ENCODE results near the gene BLTP2.
"Not testable (repeated sequence)": the region's sequence is repeated elsewhere in the genome, so short reads cannot be mapped to it uniquely, and the experiment has no call there.

The BLTP2 gene

GRCh38 chr17:28644787-28645575 is at the start of gene BLTP2:
Gene BLTP2, minus strand, starts transcription at chr17:28645158. Its CDS starts 102 bp downstream, at chr17:28645056.
- peak; percentile 89 for DNase-seq (ENCODE audit: low read depth)

- DNase-seq (ENCODE audit: low read depth): no peak
These were observed 48.9 kb upstream of the BLTP2 start for GRCh38 chr17:28693869-28694268.

- no peak for DNase-seq (ENCODE audit: low read depth)
These were observed 44.1 kb upstream of the BLTP2 start for GRCh38 chr17:28689011-28689410.

- no peak for DNase-seq (ENCODE audit: low read depth)
These were observed 43.5 kb upstream of the BLTP2 start for GRCh38 chr17:28688481-28688880.

GRCh38 chr17:28686296-28686695 is 41.3 kb upstream of the BLTP2 start:
- DNase-seq (ENCODE audit: low read depth): no peak

- DNase-seq (ENCODE audit: low read depth): no peak
These were observed 40.4 kb upstream of the BLTP2 start for GRCh38 chr17:28685366-28685765.

- DNase-seq (ENCODE audit: low read depth): no peak
These were observed 40.0 kb upstream of the BLTP2 start for GRCh38 chr17:28684963-28685362.

- no peak for DNase-seq (ENCODE audit: low read depth)
These were observed 37.7 kb upstream of the BLTP2 start for GRCh38 chr17:28682655-28683054.

- no peak for DNase-seq (ENCODE audit: low read depth)
These were observed 31.0 kb upstream of the BLTP2 start for GRCh38 chr17:28675980-28676379.

GRCh38 chr17:28675490-28675889 is 30.5 kb upstream of the BLTP2 start:
- no peak for DNase-seq (ENCODE audit: low read depth)

- no peak for DNase-seq (ENCODE audit: low read depth)
These were observed 25.0 kb upstream of the BLTP2 start for GRCh38 chr17:28669918-28670317.

GRCh38 chr17:28667870-28668269 is 22.9 kb upstream of the BLTP2 start:
- DNase-seq (ENCODE audit: low read depth): no peak

GRCh38 chr17:28665994-28666393 is 21.0 kb upstream of the BLTP2 start:
- no peak for DNase-seq (ENCODE audit: low read depth)

GRCh38 chr17:28663723-28664122 is 18.8 kb upstream of the BLTP2 start:
- no peak for DNase-seq (ENCODE audit: low read depth)

- DNase-seq (ENCODE audit: low read depth): no peak
These were observed 17.5 kb upstream of the BLTP2 start for GRCh38 chr17:28662527-28662829.

- peak; percentile 93 for DNase-seq (ENCODE audit: low read depth)
These were observed 16.9 kb upstream of the BLTP2 start, which contains the start of the genes SDF2 and SUPT6H for GRCh38 chr17:28661635-28662526. Gene SDF2, minus strand, starts transcription at chr17:28661906. Its CDS starts 30 bp downstream, at chr17:28661876. Gene SUPT6H, plus strand, starts transcription at chr17:28662205. Its CDS starts 11,197 bp downstream, at chr17:28673402.

GRCh38 chr17:28659497-28659881 is 14.5 kb upstream of the BLTP2 start:
- DNase-seq (ENCODE audit: low read depth): not testable (repeated sequence)

GRCh38 chr17:28658766-28659496 is 14.0 kb upstream of the BLTP2 start:
- not testable (repeated sequence) for DNase-seq (ENCODE audit: low read depth)

- DNase-seq (ENCODE audit: low read depth): not testable (repeated sequence)
These were observed 13.4 kb upstream of the BLTP2 start for GRCh38 chr17:28658342-28658741.

GRCh38 chr17:28657756-28658155 is 12.8 kb upstream of the BLTP2 start:
- DNase-seq (ENCODE audit: low read depth): no peak

GRCh38 chr17:28655160-28655559 is 10.2 kb upstream of the BLTP2 start:
- no peak for DNase-seq (ENCODE audit: low read depth)

GRCh38 chr17:28648698-28649097 is 3.7 kb upstream of the BLTP2 start:
- no peak for DNase-seq (ENCODE audit: low read depth)

Measured in stimulated activated CD8-positive, alpha-beta memory T cell treated with anti-CD3 and anti-CD28 coated beads, Interleukin-15, amount 100 ng/mL, for 1 hour (primary cell).